HepG2 (cell line): ENCODE data around the gene WDFY1. TPM values are rescaled to one million over a fixed set of nuclear protein-coding genes. Genes with fewer than 3 reads are reported as not detected.

Experiments
- ATAC-seq: fragments of 200-7000 bp; cut with Tn5 transposase; 3 replicates; pipeline ENCODE4 v1.9.1; 2020; ENCODE audit warnings: mild to moderate bottlenecking, moderate library complexity
- BruUV-seq: library from RNA; stranded (reverse); fragments of 400-500 nt; replicated peaks from 2 replicates; lab custom pipeline; 2021; lab: Mats Ljungman, UMichigan
- CTCF ChIA-PET: fragments of 300-600 bp; formaldehyde crosslinking; extraction: SDS; loops from one replicate; lab custom pipeline; 2021; ENCODE audit warnings: low total read pairs, inconsistent platforms, low intra/inter-chr PET ratio; lab: Yijun Ruan, JAX
- POLR2A ChIA-PET: fragments of 350-600 bp; sonication (Branson Sonifier 250); formaldehyde crosslinking; loops from one replicate; lab custom pipeline; 2020; ENCODE audit warnings: antibody characterized with exemption, inconsistent platforms; lab: Yijun Ruan, JAX
- DNase-seq: peaks from one replicate; pipeline ENCODE4 v3.0.0-alpha.2; 2015; ENCODE audit warnings: low spot score
- FAIRE-seq: peaks from 3 replicates; lab custom pipeline; 2011; peaks lifted over from hg19 to GRCh38; lab: Jason Lieb, UNC
- H2AFZ ChIP-seq: one replicate; pipeline ENCODE4 v1.6.1; 2011; ENCODE audit warnings: low read length, inconsistent platforms
- H3K27ac ChIP-seq: fragments of 300-600 bp; 3 replicates; pipeline ENCODE4 v1.8.0; 2011; ENCODE audit warnings: mixed run types, mild to moderate bottlenecking, mixed read lengths, low read length, inconsistent platforms; ENCODE audit not compliant: insufficient read depth; ENCODE audit errors: extremely low read length
- H3K27me3 ChIP-seq, 2 experiments: fragments of 200-600 bp in 1 of 2; 2 replicates in 1 of 2; 3 replicates in 1 of 2; pipeline versions ENCODE4 v1.6.0 to v1.8.0; 2011; ENCODE audit warnings: low read length in 2 of 2, mild to moderate bottlenecking in 2 of 2, moderate library complexity in 2 of 2, inconsistent platforms in 1 of 2; ENCODE audit not compliant: insufficient read depth in 2 of 2, control insufficient read depth in 1 of 2
- H3K36me3 ChIP-seq, 2 experiments: fragments of 200-600 bp in 1 of 2; replicated peaks in 1 of 2; 2 replicates in 1 of 2; 3 replicates in 1 of 2; pipeline versions ENCODE4 v1.5.1 to v1.8.0; 2011; ENCODE audit warnings: low read length in 2 of 2, inconsistent platforms in 1 of 2; ENCODE audit not compliant: insufficient read depth in 2 of 2, control insufficient read depth in 1 of 2
- H3K4me1 ChIP-seq: 2 replicates; pipeline ENCODE4 v1.5.1; 2012; ENCODE audit warnings: low read length, inconsistent platforms; ENCODE audit not compliant: insufficient read depth
- H3K4me2 ChIP-seq: 2 replicates; pipeline ENCODE4 v1.6.0; 2011; ENCODE audit warnings: low read depth, low read length, inconsistent platforms
- H3K4me3 ChIP-seq, 3 experiments: fragments of 200-600 bp in 1 of 3; sonication (generic), shearing (Covaris generic) in 1 of 3; replicated peaks in 1 of 3; 2 replicates each; pipeline ENCODE4 v1.5.1; 2011 to 2016; ENCODE audit warnings: low read length in 3 of 3, inconsistent platforms in 2 of 3, low read depth in 2 of 3, mild to moderate bottlenecking in 2 of 3, control low read depth in 1 of 3, mixed read lengths in 1 of 3; ENCODE audit not compliant: insufficient read depth in 1 of 3
- H3K79me2 ChIP-seq: one replicate; pipeline ENCODE4 v1.6.1; 2011; ENCODE audit warnings: low read length, inconsistent platforms; ENCODE audit not compliant: insufficient read depth
- H3K9ac ChIP-seq: 2 replicates; pipeline ENCODE4 v1.6.0; 2011; ENCODE audit warnings: mild to moderate bottlenecking, low read depth, low read length, inconsistent platforms; ENCODE audit not compliant: insufficient read depth
- H3K9me3 ChIP-seq: 2 replicates; pipeline ENCODE4 v1.5.1; 2012; ENCODE audit warnings: mild to moderate bottlenecking, low read length
- H4K20me1 ChIP-seq: 2 replicates; pipeline ENCODE4 v1.6.0; 2011; ENCODE audit warnings: inconsistent platforms, mild to moderate bottlenecking, low read length, moderate library complexity; ENCODE audit not compliant: insufficient read depth
- KLF16 ChIP-seq, 2 experiments: sonication (generic) in 1 of 2; formaldehyde crosslinking in 1 of 2; IDR thresholded peaks; 2 replicates each; pipeline versions ENCODE4 v1.6.1 to v1.8.0; 2016 to 2023; ENCODE audit warnings: missing genetic modification reagents in 2 of 2, missing compliant biosample characterization in 1 of 2
- MAFK ChIP-seq, 2 experiments: IDR thresholded peaks in 1 of 2; conservative IDR thresholded peaks in 1 of 2; 2 replicates each; pipeline ENCODE4 v1.6.1; 2011; ENCODE audit warnings: improper control_type of control experiment in 2 of 2, low read length in 2 of 2
- ZNF329 ChIP-seq: sonication (generic); formaldehyde crosslinking; IDR thresholded peaks from 2 replicates; pipeline ENCODE4 v1.9.0; 2021; ENCODE audit warnings: low read depth, mild to moderate bottlenecking, missing genetic modification reagents
- ZNF652 ChIP-seq: IDR thresholded peaks from 2 replicates; pipeline ENCODE4 v1.6.1; 2016; ENCODE audit warnings: low read depth, borderline replicate concordance
- ZNF670 ChIP-seq: sonication (generic); formaldehyde crosslinking; IDR thresholded peaks from 2 replicates; pipeline ENCODE4 v1.8.0; 2022; ENCODE audit warnings: mild to moderate bottlenecking, missing genetic modification reagents, borderline replicate concordance
- WGBS: methylation state at CpG from one replicate; pipeline ENCODE4 v1.1.6; 2017; ENCODE audit warnings: low lambda C conversion rate; 5-methylcytosine and 5-hydroxymethylcytosine counted together
- in situ Hi-C: cut with HindIII; loops from 2 replicates; pipeline ENCODE4 v1.10.0; 2017; ENCODE audit warnings: low pct_unique_long_range_greater_than_20kb; ENCODE audit not compliant: extremely low pct_ligation_motif_present
- intact Hi-C: fragments of 100-400 bp; cut with micrococcal nuclease; formaldehyde crosslinking; loops from one replicate; pipeline ENCODE4 v1.10.0; 2022; ENCODE audit not compliant: unreplicated experiment
- polyA plus RNA-seq, 8 experiments: library from polyadenylated mRNA; depleted of rRNA in 3 of 8; stranded (reverse) in 7 of 8; unstranded in 1 of 8; fragments of >200 nt; fragmentation: Illumina TruSeq in 4 of 8; extraction: Trizol in 4 of 8; gene quantifications; 2 replicates each; pipeline versions ENCODE4 v1.2.1 to v1.2.3, GENCODE V29; 2011 to 2016; ENCODE audit warnings: low read depth in 4 of 8, missing spikeins in 1 of 8, mixed read lengths in 1 of 8; ENCODE audit not compliant: insufficient read depth in 1 of 8
- total RNA-seq, 5 experiments: library from RNA; depleted of rRNA; stranded (reverse); fragments of >200 nt; fragmentation: Illumina TruSeq; extraction: Trizol; gene quantifications; 2 replicates each; pipeline ENCODE4 v1.2.3, GENCODE V29; 2016; ENCODE audit warnings: low read depth in 1 of 5
- TF ChIP-seq, protein P1 (sequence below): sonication (generic); formaldehyde crosslinking; IDR thresholded peaks from 2 replicates; pipeline ENCODE4 v1.5.0; 2020; ENCODE audit warnings: missing genetic modification reagents

The WDFY1 gene
- total and polyA plus RNA-seq, 2 of the 13 experiments (the other 11 are each of a cell fraction or from before 2014, with no cell fraction given), result 77.0 to 78.4 TPM

DNA sequence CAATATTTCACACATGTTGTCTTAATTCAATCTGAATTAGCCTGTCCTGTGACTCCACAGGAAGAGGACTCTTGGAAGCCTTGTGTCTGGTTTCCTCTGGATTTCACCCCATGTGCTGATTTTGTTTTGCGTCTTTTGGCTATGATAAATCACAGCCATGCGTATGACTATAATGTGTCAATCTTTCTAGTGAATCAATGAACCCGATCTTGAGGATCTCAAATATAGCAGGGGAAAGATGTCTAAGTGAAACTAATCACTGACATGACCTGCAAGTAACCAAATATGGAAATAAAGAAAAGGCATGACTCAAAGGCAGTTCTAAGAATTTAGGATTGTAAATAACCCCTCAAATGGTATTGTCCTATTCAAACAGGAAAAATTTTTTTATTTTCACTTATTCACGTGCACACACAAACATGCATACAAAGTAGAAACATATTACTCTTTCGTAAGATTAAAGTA is 8.2 kb downstream of the WDFY1 start:
- FAIRE-seq (no peak), ATAC-seq (no peak), DNase-seq (no peak)
- no peaks in the 10 kb centered on the region for H3K36me3 ChIP-seq
- TSS peak; percentile 2 for BruUV-seq
- 95% methylated on average over 5 of the region's 5 CpGs for WGBS
- TF ChIP-seq ZNF329 (CRISPR knock-in tag) (no peak), ZNF670 (CRISPR knock-in tag) (no peak), KLF16 (CRISPR knock-in tag; IDR thresholded peaks at IDR 0.05) (no peak)
- H3K9ac ChIP-seq, result no peak overlapping the region
- H3K9me3 ChIP-seq, result no peaks in the 10 kb centered on the region
- no peak overlapping the region for H3K27ac ChIP-seq
- peaks cover 86% of the 10 kb centered on the region for H3K79me2 ChIP-seq
- no peak overlapping the region for H2AFZ ChIP-seq
- H3K27me3 ChIP-seq, result no peaks in the 10 kb centered on the region
- in situ Hi-C loops, result no loop called here
- peaks cover 79% of the 10 kb centered on the region for H3K4me1 ChIP-seq
- no peak overlapping the region for H3K4me2 ChIP-seq
- intact Hi-C loops, result loop anchor here (1.0 kb wide), 1 partner anchor 15 kb away; no protein-coding TSS in a partner anchor
- POLR2A ChIA-PET, result no interaction called here
- H3K4me3 ChIP-seq, result no peak overlapping the region
- H4K20me1 ChIP-seq, result peaks cover 4% of the 10 kb centered on the region; the same call in 1 of the 2 replicates
- CTCF ChIA-PET, result no interaction called here

- CTCF ChIA-PET, result no interaction called here
- no peak overlapping the region for H3K27ac ChIP-seq
- peaks cover 83% of the 10 kb centered on the region for H3K4me1 ChIP-seq
- BruUV-seq, result no TSS peak
- FAIRE-seq, result no peak
- H3K9me3 ChIP-seq, result no peaks in the 10 kb centered on the region
- intact Hi-C loops (loop anchor here (1.0 kb wide), 1 partner anchor 17 kb away; no protein-coding TSS in a partner anchor), in situ Hi-C loops (no loop called here)
- H3K27me3 ChIP-seq, result no peaks in the 10 kb centered on the region
- no peaks in the 10 kb centered on the region for H3K36me3 ChIP-seq
- TF ChIP-seq ZNF652 (CRISPR knock-in tag) (peak; percentile 51; the same call in 1 of the 2 replicates), MAFK (conservative IDR thresholded peaks at IDR 0.05 in 1 of 2, IDR thresholded peaks at IDR 0.05 in 1 of 2; ENCODE audit: low read length in 2 of 2) (0 out of 4 replicates have a peak, but pooled peaks of 1 of the 2 experiments have one; percentile 11)
- TF ChIP-seq, protein P1, sequence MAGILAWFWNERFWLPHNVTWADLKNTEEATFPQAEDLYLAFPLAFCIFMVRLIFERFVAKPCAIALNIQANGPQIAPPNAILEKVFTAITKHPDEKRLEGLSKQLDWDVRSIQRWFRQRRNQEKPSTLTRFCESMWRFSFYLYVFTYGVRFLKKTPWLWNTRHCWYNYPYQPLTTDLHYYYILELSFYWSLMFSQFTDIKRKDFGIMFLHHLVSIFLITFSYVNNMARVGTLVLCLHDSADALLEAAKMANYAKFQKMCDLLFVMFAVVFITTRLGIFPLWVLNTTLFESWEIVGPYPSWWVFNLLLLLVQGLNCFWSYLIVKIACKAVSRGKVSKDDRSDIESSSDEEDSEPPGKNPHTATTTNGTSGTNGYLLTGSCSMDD, result no peak
- no peak overlapping the region for H3K4me2 ChIP-seq
- DNase-seq, result no peak
- H3K4me3 ChIP-seq, result no peak overlapping the region
- no peak for ATAC-seq
- no peak overlapping the region for H2AFZ ChIP-seq
- no peak overlapping the region for H3K9ac ChIP-seq
- POLR2A ChIA-PET, result interaction anchor here (0.7 to 0.9 kb wide), 2 partner anchors 9 to 28 kb away, joined by 4 to 6 read pairs; partner anchors contain the start of gene WDFY1
- H3K79me2 ChIP-seq, result peaks cover 79% of the 10 kb centered on the region
- 0 out of 2 replicates have a peak, but pooled peaks cover 4% of the 10 kb centered on the region for H4K20me1 ChIP-seq
Observed at GRCh38 chr2:223935459-223936125, 9.5 kb downstream of the WDFY1 start.
